GM06990 (cell line): ENCODE measurements around the gene PIGR.
A peak's percentile ranks its signal among the peaks of the same experiment; 100 is the strongest.

Experiments
- DNase-seq: peaks from one replicate; pipeline ENCODE4 v3.0.0-alpha.2; 2011; ENCODE audit not compliant: insufficient read length; ENCODE audit errors: extremely low read depth
- H3K27me3 ChIP-seq: replicated peaks from 2 replicates; pipeline ENCODE4 v1.6.0; 2011; ENCODE audit warnings: low read length; ENCODE audit not compliant: control insufficient read depth, insufficient read depth
- H3K36me3 ChIP-seq: 2 replicates; pipeline ENCODE4 v1.5.1; 2011; ENCODE audit warnings: low read length; ENCODE audit not compliant: control insufficient read depth, insufficient read depth
- H3K4me3 ChIP-seq: replicated peaks from 2 replicates; pipeline ENCODE4 v1.5.1; 2011; ENCODE audit warnings: low read depth, mild to moderate bottlenecking, control low read depth, low read length
- TF ChIP-seq, protein P1 (sequence below): IDR thresholded peaks from 2 replicates; pipeline ENCODE4 v1.5.1; 2011; ENCODE audit warnings: low read length, control low read depth, mild to moderate bottlenecking, inconsistent platforms; ENCODE audit not compliant: insufficient read depth, poor library complexity, severe bottlenecking

Gene PIGR

DNA sequence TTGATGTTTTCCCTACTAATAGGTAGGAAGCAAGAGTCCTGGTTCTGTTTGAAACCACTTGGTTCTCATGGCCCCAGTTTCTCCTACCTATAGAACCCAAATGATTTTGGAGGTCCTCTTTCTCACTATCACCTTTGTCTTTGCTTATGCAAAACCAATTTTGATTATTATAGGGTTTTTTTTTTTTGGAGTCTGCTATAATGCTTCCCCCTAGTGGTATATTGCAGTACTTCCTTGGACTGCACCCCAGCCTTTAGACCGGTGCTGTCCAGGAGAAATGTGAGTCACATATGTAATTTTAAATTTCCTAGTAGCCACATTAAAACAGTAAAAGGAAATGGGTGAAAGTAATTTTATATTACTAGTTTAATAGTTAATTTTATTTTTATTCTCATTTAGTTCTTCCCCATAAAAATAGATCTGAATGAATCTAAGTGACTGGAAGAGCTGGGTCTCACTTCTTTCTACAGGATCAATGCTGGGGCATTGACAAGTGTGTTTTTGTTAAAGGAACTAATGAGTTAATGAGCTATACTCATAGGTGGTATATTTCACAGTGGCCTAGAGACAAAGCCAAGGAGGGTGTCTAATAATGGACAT lies 35.1 kb downstream of the PIGR start:
- H3K36me3 ChIP-seq: peaks cover 44% of the 10 kb centered on the region
- H3K27me3 ChIP-seq: no peaks in the 10 kb centered on the region
- DNase-seq: no peak
- TF ChIP-seq, protein P1, sequence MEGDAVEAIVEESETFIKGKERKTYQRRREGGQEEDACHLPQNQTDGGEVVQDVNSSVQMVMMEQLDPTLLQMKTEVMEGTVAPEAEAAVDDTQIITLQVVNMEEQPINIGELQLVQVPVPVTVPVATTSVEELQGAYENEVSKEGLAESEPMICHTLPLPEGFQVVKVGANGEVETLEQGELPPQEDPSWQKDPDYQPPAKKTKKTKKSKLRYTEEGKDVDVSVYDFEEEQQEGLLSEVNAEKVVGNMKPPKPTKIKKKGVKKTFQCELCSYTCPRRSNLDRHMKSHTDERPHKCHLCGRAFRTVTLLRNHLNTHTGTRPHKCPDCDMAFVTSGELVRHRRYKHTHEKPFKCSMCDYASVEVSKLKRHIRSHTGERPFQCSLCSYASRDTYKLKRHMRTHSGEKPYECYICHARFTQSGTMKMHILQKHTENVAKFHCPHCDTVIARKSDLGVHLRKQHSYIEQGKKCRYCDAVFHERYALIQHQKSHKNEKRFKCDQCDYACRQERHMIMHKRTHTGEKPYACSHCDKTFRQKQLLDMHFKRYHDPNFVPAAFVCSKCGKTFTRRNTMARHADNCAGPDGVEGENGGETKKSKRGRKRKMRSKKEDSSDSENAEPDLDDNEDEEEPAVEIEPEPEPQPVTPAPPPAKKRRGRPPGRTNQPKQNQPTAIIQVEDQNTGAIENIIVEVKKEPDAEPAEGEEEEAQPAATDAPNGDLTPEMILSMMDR: peak; percentile 66
- no peak overlapping the region for H3K4me3 ChIP-seq

DNA sequence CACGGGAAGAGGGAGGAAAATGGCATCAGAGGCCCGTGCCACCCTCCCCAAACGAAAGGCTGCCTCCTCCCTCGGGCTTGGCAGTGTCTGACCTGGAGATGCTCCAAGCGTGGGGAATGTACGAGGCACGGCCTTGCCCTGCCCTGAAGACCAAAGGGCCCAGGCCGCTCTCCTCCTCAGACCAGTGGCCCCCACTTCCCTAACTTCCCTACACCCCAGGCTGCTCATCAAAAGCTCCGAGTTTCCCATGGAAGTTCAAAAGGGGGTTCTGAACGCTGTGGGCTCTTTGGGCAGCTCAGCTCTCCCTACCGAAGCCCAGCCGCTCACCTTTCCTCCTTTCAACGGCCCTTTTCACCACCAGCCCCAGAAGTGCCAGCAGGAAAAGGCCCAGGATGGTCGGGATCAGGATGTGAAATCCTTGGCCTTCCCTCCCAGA lies 36.4 kb downstream of the PIGR start:
- TF ChIP-seq, protein P1: no peak
- no peak for DNase-seq
- peaks cover 46% of the 10 kb centered on the region for H3K36me3 ChIP-seq
- no peaks in the 10 kb centered on the region for H3K27me3 ChIP-seq
- no peak overlapping the region for H3K4me3 ChIP-seq

DNA sequence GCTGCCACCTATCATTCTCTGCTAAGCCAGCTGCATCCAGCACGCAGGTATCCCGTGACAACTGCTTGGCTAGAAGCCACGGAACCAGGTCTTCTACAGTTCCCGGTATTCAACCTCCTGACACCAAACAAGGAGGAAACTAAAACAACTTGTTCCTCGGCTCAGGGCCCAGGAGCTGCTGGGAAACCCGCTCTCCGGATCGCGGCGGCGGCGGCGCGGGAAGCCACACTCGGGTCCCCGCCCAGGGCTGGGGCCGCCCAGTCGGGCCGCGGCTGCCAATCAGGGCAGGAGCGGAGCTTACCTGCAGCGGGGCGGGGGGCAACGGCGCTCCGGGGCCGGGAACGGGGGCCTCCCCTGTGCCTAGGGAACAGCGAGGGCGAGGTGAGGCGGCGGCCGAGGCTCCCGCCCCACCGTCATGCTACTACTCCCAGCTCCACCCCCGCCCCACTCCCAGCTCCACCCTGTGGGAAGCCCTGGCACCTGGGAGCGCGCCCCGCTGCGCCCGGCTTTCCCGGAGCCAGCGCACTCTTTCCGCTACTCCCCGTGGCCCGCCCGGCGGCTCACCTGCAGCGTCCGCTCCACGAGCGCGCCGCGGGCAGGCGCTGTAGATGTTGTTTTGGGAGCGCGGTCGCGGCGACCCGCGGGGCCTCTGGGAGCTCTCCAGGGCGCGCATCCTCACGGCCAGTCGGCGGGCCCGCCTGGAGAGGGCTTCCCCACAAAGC lies 36.9 kb downstream of the PIGR start:
- DNase-seq: no peak
- Histone ChIP-seq H3K4me3 (no peak overlapping the region), H3K27me3 (no peaks in the 10 kb centered on the region), H3K36me3 (peaks cover 49% of the 10 kb centered on the region)
- TF ChIP-seq, protein P1: no peak

DNA sequence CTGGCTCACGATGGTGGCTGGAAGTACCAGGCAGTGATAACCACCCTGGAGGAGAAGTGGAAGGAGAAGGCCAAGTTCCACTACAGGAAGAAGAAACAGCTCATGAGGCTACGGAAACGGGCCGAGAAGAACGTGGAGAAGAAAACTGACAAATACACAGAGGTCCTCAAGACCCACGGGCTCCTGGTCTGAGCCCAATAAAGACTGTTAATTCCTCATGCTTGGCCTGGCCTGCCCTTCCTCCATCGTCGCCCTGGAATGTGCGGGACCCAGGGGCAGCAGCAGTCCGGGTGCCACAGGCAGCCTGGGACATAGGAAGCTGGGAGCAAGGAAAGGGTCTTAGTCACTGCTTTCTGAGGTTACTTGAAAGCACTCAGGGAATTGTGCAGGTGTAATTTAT lies 38.2 kb downstream of the PIGR start:
- Histone ChIP-seq H3K36me3 (peaks cover 50% of the 10 kb centered on the region), H3K27me3 (no peaks in the 10 kb centered on the region), H3K4me3 (no peak overlapping the region)
- TF ChIP-seq, protein P1: no peak
- DNase-seq: no peak

- Histone ChIP-seq H3K4me3 (no peak overlapping the region), H3K36me3 (peaks cover 50% of the 10 kb centered on the region), H3K27me3 (no peaks in the 10 kb centered on the region)
- no peak for DNase-seq
- TF ChIP-seq, protein P1: peak; percentile 9
Observed at GRCh38 chr1:206907304-206907991, 38.8 kb downstream of the PIGR start.
